Activated CD4-positive, alpha-beta T cell treated with anti-CD3 and anti-CD28 coated beads for 4 hours (primary cell): Measurements from ENCODE around the gene ASAP2.
"Not testable (repeated sequence)": the region's sequence is repeated elsewhere in the genome, so short reads cannot be mapped to it uniquely, and the experiment has no call there.

ENCODE experiments used
- DNase-seq, 2 donors: peaks; one replicate each; pipeline ENCODE4 v3.0.0-alpha.2; 2020

ASAP2 gene

GRCh38 chr2:9212661-9213411, 6.2 kb downstream of the ASAP2 start:
- no peak for DNase-seq

- no peak for DNase-seq
Observed at GRCh38 chr2:9213477-9214051, 7.0 kb downstream of the ASAP2 start.

GRCh38 chr2:9214873-9215272, 8.3 kb downstream of the ASAP2 start:
- DNase-seq = no peak

GRCh38 chr2:9215680-9216079, 9.1 kb downstream of the ASAP2 start:
- DNase-seq = no peak

- DNase-seq = not testable (repeated sequence)
Observed at GRCh38 chr2:9216143-9216542, 9.5 kb downstream of the ASAP2 start.

- no peak for DNase-seq
Observed at GRCh38 chr2:9217838-9218770, 11.5 kb downstream of the ASAP2 start.

- DNase-seq = no peak
Observed at GRCh38 chr2:9219027-9219445, 12.4 kb downstream of the ASAP2 start.

- DNase-seq = no peak
Observed at GRCh38 chr2:9220201-9220600, 13.6 kb downstream of the ASAP2 start.

- no peak for DNase-seq
Observed at GRCh38 chr2:9221223-9221622, 14.6 kb downstream of the ASAP2 start.

- DNase-seq = no peak
Observed at GRCh38 chr2:9222239-9222892, 15.8 kb downstream of the ASAP2 start.

- DNase-seq = no peak
Observed at GRCh38 chr2:9222893-9223287, 16.3 kb downstream of the ASAP2 start.

GRCh38 chr2:9225806-9226205, 19.2 kb downstream of the ASAP2 start:
- DNase-seq = no peak

GRCh38 chr2:9226458-9227380, 20.1 kb downstream of the ASAP2 start:
- no peak for DNase-seq

- DNase-seq = no peak
Observed at GRCh38 chr2:9228088-9228751, 21.6 kb downstream of the ASAP2 start.

GRCh38 chr2:9228781-9229469, 22.3 kb downstream of the ASAP2 start:
- DNase-seq = no peak

GRCh38 chr2:9229470-9229820, 22.8 kb downstream of the ASAP2 start:
- no peak for DNase-seq

- no peak for DNase-seq
Observed at GRCh38 chr2:9230051-9230802, 23.6 kb downstream of the ASAP2 start.

- DNase-seq = no peak
Observed at GRCh38 chr2:9230881-9231280, 24.3 kb downstream of the ASAP2 start.

GRCh38 chr2:9231291-9232165, 24.9 kb downstream of the ASAP2 start:
- DNase-seq = no peak
